WTC11 (cell line): ENCODE measurements around the gene SURF6. TPM values are rescaled to one million over a fixed set of nuclear protein-coding genes. Genes with fewer than 3 reads are reported as not detected.

ENCODE experiments used
- ATAC-seq: fragments of 200-7000 bp; cut with Tn5 transposase; 2 replicates; pipeline ENCODE4 v1.10.0; 2021; ENCODE audit warnings: mild to moderate bottlenecking, moderate library complexity
- CTCF ChIA-PET: fragments of 300-600 bp; sonication (Branson Sonifier 250); formaldehyde crosslinking; loops from one replicate; lab custom pipeline; 2021; ENCODE audit warnings: antibody characterized with exemption; lab: Charles Lee
- POLR2A ChIA-PET: fragments of 350-600 bp; sonication (Branson Sonifier 250); formaldehyde crosslinking; loops from one replicate; lab custom pipeline; 2021; ENCODE audit warnings: antibody characterized with exemption; lab: Charles Lee
- DNase-seq: peaks from one replicate; pipeline ENCODE4 v3.0.0; 2021; ENCODE audit warnings: low spot score
- H3K27ac Mint-ChIP-seq: 2 replicates; pipeline ENCODE4 v1.8.0; 2021; ENCODE audit warnings: mixed read lengths
- H3K27me3 Mint-ChIP-seq: 2 replicates; pipeline ENCODE4 v1.8.0; 2021; ENCODE audit warnings: low read depth, mild to moderate bottlenecking, moderate library complexity, mixed read lengths
- H3K36me3 Mint-ChIP-seq: 2 replicates; pipeline ENCODE4 v1.8.0; 2021; ENCODE audit warnings: mixed read lengths
- H3K4me1 Mint-ChIP-seq: 2 replicates; pipeline ENCODE4 v1.8.0; 2022; ENCODE audit warnings: mixed read lengths
- H3K4me3 Mint-ChIP-seq: 2 replicates; pipeline ENCODE4 v1.8.0; 2021; ENCODE audit warnings: mild to moderate bottlenecking, moderate library complexity, mixed read lengths
- H3K9me3 Mint-ChIP-seq: 2 replicates; pipeline ENCODE4 v1.8.0; 2021; ENCODE audit warnings: mixed read lengths
- ATF1 ChIP-seq: sonication (generic); formaldehyde crosslinking; IDR thresholded peaks from 2 replicates; pipeline ENCODE4 v1.8.1; 2023; ENCODE audit warnings: mild to moderate bottlenecking, moderate library complexity, missing genetic modification reagents
- CREB1 ChIP-seq: sonication (generic); formaldehyde crosslinking; IDR thresholded peaks from 2 replicates; pipeline ENCODE4 v1.8.0; 2023; ENCODE audit warnings: mild to moderate bottlenecking, missing genetic modification reagents
- EMX1 ChIP-seq: fragments of 250-450 bp; sonication (Bioruptor Pico); IDR thresholded peaks from 2 replicates; pipeline ENCODE4 v1.8.0; 2021; ENCODE audit warnings: mild to moderate bottlenecking
- ESRRA ChIP-seq: sonication (generic); formaldehyde crosslinking; IDR thresholded peaks from 2 replicates; pipeline ENCODE4 v1.8.1; 2022; ENCODE audit warnings: mild to moderate bottlenecking, missing genetic modification reagents, borderline replicate concordance
- JAZF1 ChIP-seq: fragments of 250-450 bp; sonication (Bioruptor Pico); IDR thresholded peaks from 2 replicates; pipeline ENCODE4 v1.9.0; 2021; ENCODE audit warnings: moderate library complexity, mild to moderate bottlenecking, inconsistent platforms
- KAT7 ChIP-seq: sonication (generic); formaldehyde crosslinking; IDR thresholded peaks from 2 replicates; pipeline ENCODE4 v1.8.1; 2023; ENCODE audit warnings: missing genetic modification reagents, mild to moderate bottlenecking, borderline replicate concordance
- NR1H2 ChIP-seq: sonication (generic); formaldehyde crosslinking; IDR thresholded peaks from 2 replicates; pipeline ENCODE4 v1.9.0; 2021; ENCODE audit warnings: mild to moderate bottlenecking, moderate library complexity, missing genetic modification reagents
- NR2C2 ChIP-seq: sonication (generic); formaldehyde crosslinking; IDR thresholded peaks from 2 replicates; pipeline ENCODE4 v1.8.0; 2022; ENCODE audit warnings: mild to moderate bottlenecking, missing genetic modification reagents
- NR3C1 ChIP-seq: sonication (generic); formaldehyde crosslinking; conservative IDR thresholded peaks from 2 replicates; pipeline ENCODE4 v1.8.1; 2023; ENCODE audit warnings: low read depth, mild to moderate bottlenecking, missing genetic modification reagents
- PRRX2 ChIP-seq: fragments of 250-450 bp; sonication (Bioruptor Pico); IDR thresholded peaks from 2 replicates; pipeline ENCODE4 v1.8.0; 2021; ENCODE audit warnings: mild to moderate bottlenecking
- RELA ChIP-seq: sonication (generic); formaldehyde crosslinking; IDR thresholded peaks from 2 replicates; pipeline ENCODE4 v1.8.1; 2022; ENCODE audit warnings: missing genetic modification reagents, mild to moderate bottlenecking, borderline replicate concordance
- RORB ChIP-seq: fragments of 250-450 bp; sonication (Bioruptor Pico); IDR thresholded peaks from 2 replicates; pipeline ENCODE4 v1.9.0; 2021; ENCODE audit warnings: mild to moderate bottlenecking
- SMAD3 ChIP-seq: sonication (generic); formaldehyde crosslinking; IDR thresholded peaks from 2 replicates; pipeline ENCODE4 v1.8.0; 2022; ENCODE audit warnings: missing genetic modification reagents, mild to moderate bottlenecking, borderline replicate concordance
- TCF7 ChIP-seq: sonication (generic); formaldehyde crosslinking; IDR thresholded peaks from 2 replicates; pipeline ENCODE4 v1.8.0; 2022; ENCODE audit warnings: mild to moderate bottlenecking, low read depth, missing genetic modification reagents, moderate library complexity
- TEAD4 ChIP-seq: sonication (generic); formaldehyde crosslinking; IDR thresholded peaks from 2 replicates; pipeline ENCODE4 v1.8.0; 2022; ENCODE audit warnings: mild to moderate bottlenecking, missing genetic modification reagents
- TP53 ChIP-seq: sonication (generic); formaldehyde crosslinking; IDR thresholded peaks from 2 replicates; pipeline ENCODE4 v1.8.1; 2023; ENCODE audit warnings: mild to moderate bottlenecking, missing genetic modification reagents
- ZNF219 ChIP-seq: sonication (generic); formaldehyde crosslinking; IDR thresholded peaks from 2 replicates; pipeline ENCODE4 v1.8.0; 2023; ENCODE audit warnings: missing genetic modification reagents, mild to moderate bottlenecking, borderline replicate concordance
- total RNA-seq: library from RNA; stranded (reverse); gene quantifications from 3 replicates; pipeline ENCODE4 v1.2.3, GENCODE V29; 2021
- TF ChIP-seq, protein P1 (sequence below): sonication (generic); formaldehyde crosslinking; IDR thresholded peaks from 2 replicates; pipeline ENCODE4 v1.8.1; 2023; ENCODE audit warnings: mild to moderate bottlenecking, missing genetic modification reagents, moderate library complexity
- TF ChIP-seq, protein P2 (sequence below): fragments of 250-450 bp; sonication (Bioruptor Pico); IDR thresholded peaks from 2 replicates; pipeline ENCODE4 v1.9.0; 2021; ENCODE audit warnings: mild to moderate bottlenecking
- TF ChIP-seq, protein P3 (sequence below): sonication (generic); formaldehyde crosslinking; IDR thresholded peaks from 2 replicates; pipeline ENCODE4 v1.8.1; 2023; ENCODE audit warnings: mild to moderate bottlenecking, moderate library complexity, missing genetic modification reagents
- TF ChIP-seq, protein P4 (sequence below): fragments of 250-450 bp; sonication (Bioruptor Pico); IDR thresholded peaks from 2 replicates; pipeline ENCODE4 v1.9.0; 2021; ENCODE audit warnings: moderate library complexity, mild to moderate bottlenecking, inconsistent platforms, borderline replicate concordance
- TF ChIP-seq, protein P5 (sequence below): fragments of 200-600 bp; IDR thresholded peaks from 2 replicates; pipeline ENCODE4 v1.8.0; 2022; ENCODE audit warnings: antibody characterized with exemption

SURF6 gene
- total RNA-seq, 1 experiment from 2014 or later, result 67.2 TPM

DNA sequence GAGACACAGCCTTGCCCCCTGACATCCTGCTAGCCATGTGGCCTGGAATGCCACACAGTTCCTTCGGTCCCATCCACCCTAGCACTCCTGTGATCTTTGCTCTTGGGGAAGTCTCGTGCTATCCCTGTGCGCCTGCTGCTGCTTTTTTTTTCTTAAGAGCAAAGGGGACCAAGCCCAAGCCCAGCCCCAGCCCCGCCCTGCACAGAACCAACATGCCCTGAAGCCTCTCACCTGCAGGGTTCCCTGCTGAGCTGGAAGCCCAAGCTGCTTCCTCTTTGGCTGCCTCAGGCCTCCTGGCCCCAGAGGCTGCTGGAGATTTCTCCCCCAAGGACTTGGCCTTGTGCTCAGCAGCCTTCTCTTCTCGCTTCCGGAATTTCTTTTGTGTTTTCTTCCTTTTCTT, 1.8 kb downstream of the SURF6 start:
- Mint-ChIP-seq H3K27me3 (no peaks in the 10 kb centered on the region), H3K4me1 (peaks cover 24% of the 10 kb centered on the region), H3K4me3 (peak overlapping the region; percentile 94), H3K27ac (peak overlapping the region; percentile 90), H3K9me3 (peaks cover under 1% of the 10 kb centered on the region; the same call in 1 of the 2 replicates), H3K36me3 (peaks cover 47% of the 10 kb centered on the region)
- ChIA-PET POLR2A (interaction anchor here (0.7 kb wide), 1 partner anchor 14 kb away, joined by 5 read pairs; the partner anchor contains the start of genes MED22 and RPL7A), CTCF (interaction anchor here (1.0 to 3.7 kb wide), 5 partner anchors 8 to 286 kb away, joined by 3 to 33 read pairs (median 5); no protein-coding TSS in a partner anchor)
- TF ChIP-seq ZNF219 (CRISPR knock-in tag) (no peak), NR1H2 (CRISPR knock-in tag) (no peak), EMX1 (CRISPR knock-in tag) (no peak)
- TF ChIP-seq, protein P1, sequence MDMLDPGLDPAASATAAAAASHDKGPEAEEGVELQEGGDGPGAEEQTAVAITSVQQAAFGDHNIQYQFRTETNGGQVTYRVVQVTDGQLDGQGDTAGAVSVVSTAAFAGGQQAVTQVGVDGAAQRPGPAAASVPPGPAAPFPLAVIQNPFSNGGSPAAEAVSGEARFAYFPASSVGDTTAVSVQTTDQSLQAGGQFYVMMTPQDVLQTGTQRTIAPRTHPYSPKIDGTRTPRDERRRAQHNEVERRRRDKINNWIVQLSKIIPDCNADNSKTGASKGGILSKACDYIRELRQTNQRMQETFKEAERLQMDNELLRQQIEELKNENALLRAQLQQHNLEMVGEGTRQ, result no peak
- TF ChIP-seq, protein P2, sequence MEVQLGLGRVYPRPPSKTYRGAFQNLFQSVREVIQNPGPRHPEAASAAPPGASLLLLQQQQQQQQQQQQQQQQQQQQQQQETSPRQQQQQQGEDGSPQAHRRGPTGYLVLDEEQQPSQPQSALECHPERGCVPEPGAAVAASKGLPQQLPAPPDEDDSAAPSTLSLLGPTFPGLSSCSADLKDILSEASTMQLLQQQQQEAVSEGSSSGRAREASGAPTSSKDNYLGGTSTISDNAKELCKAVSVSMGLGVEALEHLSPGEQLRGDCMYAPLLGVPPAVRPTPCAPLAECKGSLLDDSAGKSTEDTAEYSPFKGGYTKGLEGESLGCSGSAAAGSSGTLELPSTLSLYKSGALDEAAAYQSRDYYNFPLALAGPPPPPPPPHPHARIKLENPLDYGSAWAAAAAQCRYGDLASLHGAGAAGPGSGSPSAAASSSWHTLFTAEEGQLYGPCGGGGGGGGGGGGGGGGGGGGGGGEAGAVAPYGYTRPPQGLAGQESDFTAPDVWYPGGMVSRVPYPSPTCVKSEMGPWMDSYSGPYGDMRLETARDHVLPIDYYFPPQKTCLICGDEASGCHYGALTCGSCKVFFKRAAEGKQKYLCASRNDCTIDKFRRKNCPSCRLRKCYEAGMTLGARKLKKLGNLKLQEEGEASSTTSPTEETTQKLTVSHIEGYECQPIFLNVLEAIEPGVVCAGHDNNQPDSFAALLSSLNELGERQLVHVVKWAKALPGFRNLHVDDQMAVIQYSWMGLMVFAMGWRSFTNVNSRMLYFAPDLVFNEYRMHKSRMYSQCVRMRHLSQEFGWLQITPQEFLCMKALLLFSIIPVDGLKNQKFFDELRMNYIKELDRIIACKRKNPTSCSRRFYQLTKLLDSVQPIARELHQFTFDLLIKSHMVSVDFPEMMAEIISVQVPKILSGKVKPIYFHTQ, result no peak
- DNase-seq, result peak; percentile 56
- peak; percentile 43 for ATAC-seq

DNA sequence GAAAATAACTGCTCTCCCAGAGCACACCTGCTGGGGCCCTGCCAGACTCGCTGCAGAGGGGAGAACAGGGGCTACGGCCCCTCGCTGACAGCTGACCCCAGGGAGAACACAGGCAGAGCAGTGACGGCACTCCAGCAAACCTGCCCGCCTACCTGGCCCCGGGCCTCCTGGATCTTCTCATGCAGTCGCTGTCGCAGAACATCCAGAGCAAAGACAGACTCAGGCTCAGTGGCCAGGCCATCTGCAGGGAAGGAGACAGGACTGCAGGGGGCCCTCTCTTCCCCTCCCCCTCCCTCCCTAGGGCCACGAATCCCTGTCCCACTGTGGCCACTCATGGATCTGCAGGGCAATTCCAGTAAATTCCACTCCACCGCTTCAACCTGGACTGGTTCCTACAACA, 2.4 kb downstream of the SURF6 start:
- Mint-ChIP-seq H3K27ac (peak overlapping the region; percentile 85; the same call in 1 of the 2 replicates), H3K9me3 (peaks cover 6% of the 10 kb centered on the region), H3K4me1 (peaks cover 24% of the 10 kb centered on the region)
- CTCF ChIA-PET, result interaction anchor here (1.0 to 3.7 kb wide), 3 partner anchors 9 to 147 kb away, joined by 3 to 33 read pairs (median 7); no protein-coding TSS in a partner anchor
- ATAC-seq (no peak), DNase-seq (no peak)
- POLR2A ChIA-PET, result interaction anchor here (1.0 kb wide), 1 partner anchor 15 kb away, joined by 3 read pairs; no protein-coding TSS in a partner anchor
- TF ChIP-seq TCF7 (no peak), NR3C1 (CRISPR knock-in tag) (no peak), JAZF1 (no peak), RELA (no peak), ESRRA (CRISPR knock-in tag) (no peak), PRRX2 (CRISPR knock-in tag) (no peak)
- TF ChIP-seq, all 79 proteins: peak for 0
- Mint-ChIP-seq H3K4me3 (peak overlapping the region; percentile 94; the same call in 1 of the 2 replicates), H3K27me3 (no peaks in the 10 kb centered on the region), H3K36me3 (peaks cover 41% of the 10 kb centered on the region)

DNA sequence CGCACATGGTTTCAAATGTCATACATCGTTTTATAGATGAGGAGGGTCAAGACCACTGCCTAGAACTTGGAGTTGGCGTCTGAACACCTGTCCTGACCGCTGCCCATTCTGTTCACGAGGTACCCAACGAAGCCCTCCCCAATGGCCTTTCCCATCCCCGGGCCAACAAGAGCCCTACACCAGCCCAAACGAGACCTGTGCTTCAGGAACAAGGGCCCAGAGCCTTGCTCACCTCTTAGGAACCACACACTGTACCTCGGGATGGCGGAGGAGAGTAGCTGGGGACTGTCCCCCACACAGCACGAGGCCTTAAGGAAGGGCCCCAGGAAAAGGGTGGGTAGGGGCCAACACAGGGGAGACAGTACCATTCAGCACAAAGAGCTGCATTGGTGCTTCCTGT, 3.0 kb downstream of the SURF6 start:
- POLR2A ChIA-PET, result interaction anchor here (1.0 kb wide), 1 partner anchor 14 kb away, joined by 3 read pairs; no protein-coding TSS in a partner anchor
- peaks cover 41% of the 10 kb centered on the region for H3K36me3 Mint-ChIP-seq
- DNase-seq, result no peak
- no peak for ATAC-seq
- no peak overlapping the region for H3K4me3 Mint-ChIP-seq
- H3K27me3 Mint-ChIP-seq, result no peaks in the 10 kb centered on the region
- no peak overlapping the region for H3K27ac Mint-ChIP-seq
- H3K9me3 Mint-ChIP-seq, result peaks cover 10% of the 10 kb centered on the region
- peaks cover 24% of the 10 kb centered on the region for H3K4me1 Mint-ChIP-seq
- CTCF ChIA-PET, result interaction anchor here (1.5 to 3.7 kb wide), 3 partner anchors 9 to 146 kb away, joined by 6 to 33 read pairs (median 7); no protein-coding TSS in a partner anchor
- TF ChIP-seq RORB (CRISPR knock-in tag) (no peak), TP53 (CRISPR knock-in tag) (no peak), CREB1 (CRISPR knock-in tag) (no peak), KAT7 (CRISPR knock-in tag) (no peak), TCF7 (no peak), JAZF1 (no peak), ATF1 (CRISPR knock-in tag) (no peak), NR2C2 (CRISPR knock-in tag) (no peak), SMAD3 (no peak), TEAD4 (CRISPR knock-in tag) (no peak), ESRRA (CRISPR knock-in tag) (no peak)
- TF ChIP-seq, protein P3, sequence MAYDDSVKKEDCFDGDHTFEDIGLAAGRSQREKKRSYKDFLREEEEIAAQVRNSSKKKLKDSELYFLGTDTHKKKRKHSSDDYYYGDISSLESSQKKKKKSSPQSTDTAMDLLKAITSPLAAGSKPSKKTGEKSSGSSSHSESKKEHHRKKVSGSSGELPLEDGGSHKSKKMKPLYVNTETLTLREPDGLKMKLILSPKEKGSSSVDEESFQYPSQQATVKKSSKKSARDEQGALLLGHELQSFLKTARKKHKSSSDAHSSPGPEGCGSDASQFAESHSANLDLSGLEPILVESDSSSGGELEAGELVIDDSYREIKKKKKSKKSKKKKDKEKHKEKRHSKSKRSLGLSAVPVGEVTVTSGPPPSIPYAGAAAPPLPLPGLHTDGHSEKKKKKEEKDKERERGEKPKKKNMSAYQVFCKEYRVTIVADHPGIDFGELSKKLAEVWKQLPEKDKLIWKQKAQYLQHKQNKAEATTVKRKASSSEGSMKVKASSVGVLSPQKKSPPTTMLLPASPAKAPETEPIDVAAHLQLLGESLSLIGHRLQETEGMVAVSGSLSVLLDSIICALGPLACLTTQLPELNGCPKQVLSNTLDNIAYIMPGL (CRISPR knock-in tag), result no peak
- TF ChIP-seq, protein P4, sequence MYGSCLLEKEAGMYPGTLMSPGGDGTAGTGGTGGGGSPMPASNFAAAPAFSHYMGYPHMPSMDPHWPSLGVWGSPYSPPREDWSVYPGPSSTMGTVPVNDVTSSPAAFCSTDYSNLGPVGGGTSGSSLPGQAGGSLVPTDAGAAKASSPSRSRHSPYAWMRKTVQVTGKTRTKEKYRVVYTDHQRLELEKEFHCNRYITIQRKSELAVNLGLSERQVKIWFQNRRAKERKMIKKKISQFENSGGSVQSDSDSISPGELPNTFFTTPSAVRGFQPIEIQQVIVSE, result no peak
- TF ChIP-seq, protein P5, sequence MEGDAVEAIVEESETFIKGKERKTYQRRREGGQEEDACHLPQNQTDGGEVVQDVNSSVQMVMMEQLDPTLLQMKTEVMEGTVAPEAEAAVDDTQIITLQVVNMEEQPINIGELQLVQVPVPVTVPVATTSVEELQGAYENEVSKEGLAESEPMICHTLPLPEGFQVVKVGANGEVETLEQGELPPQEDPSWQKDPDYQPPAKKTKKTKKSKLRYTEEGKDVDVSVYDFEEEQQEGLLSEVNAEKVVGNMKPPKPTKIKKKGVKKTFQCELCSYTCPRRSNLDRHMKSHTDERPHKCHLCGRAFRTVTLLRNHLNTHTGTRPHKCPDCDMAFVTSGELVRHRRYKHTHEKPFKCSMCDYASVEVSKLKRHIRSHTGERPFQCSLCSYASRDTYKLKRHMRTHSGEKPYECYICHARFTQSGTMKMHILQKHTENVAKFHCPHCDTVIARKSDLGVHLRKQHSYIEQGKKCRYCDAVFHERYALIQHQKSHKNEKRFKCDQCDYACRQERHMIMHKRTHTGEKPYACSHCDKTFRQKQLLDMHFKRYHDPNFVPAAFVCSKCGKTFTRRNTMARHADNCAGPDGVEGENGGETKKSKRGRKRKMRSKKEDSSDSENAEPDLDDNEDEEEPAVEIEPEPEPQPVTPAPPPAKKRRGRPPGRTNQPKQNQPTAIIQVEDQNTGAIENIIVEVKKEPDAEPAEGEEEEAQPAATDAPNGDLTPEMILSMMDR, result no peak
